Activated T-helper 1 cell treated with anti-CD3 and anti-CD28 coated beads, Interleukin-12 subunit alpha, Interleukin-12 subunit beta, Interleukin-2, Interleukin-4 antibody, amounts not matched to agents 30 ng/mL and 10 ng/mL and 1 ng/mL, durations not matched to agents 14 hours and 24 hours and 36 hours (primary cell): Measurements from ENCODE around the gene CSRNP2. TPM values are rescaled to one million over a fixed set of nuclear protein-coding genes. Genes with fewer than 3 reads are reported as not detected.

Source experiments
- DNase-seq: peaks from one replicate; pipeline ENCODE4 v3.0.0; 2021; ENCODE audit warnings: low spot score
- H3K27ac Mint-ChIP-seq: one replicate; pipeline ENCODE4 v1.8.0; 2021; ENCODE audit warnings: mild to moderate bottlenecking, mixed read lengths
- H3K27me3 Mint-ChIP-seq: one replicate; pipeline ENCODE4 v1.8.0; 2022; ENCODE audit warnings: mild to moderate bottlenecking, moderate library complexity, mixed read lengths; ENCODE audit not compliant: insufficient read depth
- H3K36me3 Mint-ChIP-seq: one replicate; pipeline ENCODE4 v1.8.0; 2021; ENCODE audit warnings: low read depth, mixed read lengths
- H3K4me1 Mint-ChIP-seq: one replicate; pipeline ENCODE4 v1.8.0; 2021; ENCODE audit warnings: low read depth, mixed read lengths
- H3K4me3 Mint-ChIP-seq: one replicate; pipeline ENCODE4 v1.8.0; 2021; ENCODE audit warnings: mild to moderate bottlenecking, moderate library complexity, mixed read lengths
- H3K9me3 Mint-ChIP-seq: one replicate; pipeline ENCODE4 v1.8.0; 2021; ENCODE audit warnings: mixed read lengths
- intact Hi-C: fragments of 100-400 bp; cut with micrococcal nuclease; formaldehyde crosslinking; loops from one replicate; pipeline ENCODE4 v1.15.1; 2024
- total RNA-seq: library from RNA; stranded (reverse); gene quantifications from 2 replicates; pipeline ENCODE4 v1.2.3, GENCODE V29; 2022

CSRNP2 gene
- 28.6 and 35.2 TPM in 2 replicates for total RNA-seq

GRCh38 chr12:51083126-51083833 is at the start of gene CSRNP2:
Gene CSRNP2 (minus strand): TSS chr12:51083596. CDS start chr12:51076561, 7,035 bp downstream.
- Mint-ChIP-seq H3K9me3 (no peaks in the 10 kb centered on the region), H3K27me3 (peaks cover 3% of the 10 kb centered on the region), H3K36me3 (peaks cover 15% of the 10 kb centered on the region), H3K4me3 (peak within 1 kb of the TSS; percentile 99), H3K27ac (peak within 1 kb of the TSS; percentile 91), H3K4me1 (peaks cover 34% of the 10 kb centered on the region)
- intact Hi-C loops: loop anchor here (1.0 to 2.0 kb wide), 9 partner anchors 35 to 682 kb away; partner anchors contain the start of genes ATF1, DAZAP2, LARP4 and LETMD1
- DNase-seq: peak; percentile 94

- DNase-seq: no peak
- Mint-ChIP-seq H3K27me3 (no peaks in the 10 kb centered on the region), H3K27ac (no peak overlapping the region), H3K9me3 (no peaks in the 10 kb centered on the region), H3K4me3 (no peak overlapping the region), H3K36me3 (peaks cover 3% of the 10 kb centered on the region), H3K4me1 (no peaks in the 10 kb centered on the region)
- intact Hi-C loops: no loop called here
These were observed 49.3 kb upstream of the CSRNP2 start for GRCh38 chr12:51132693-51133092.

- no peak overlapping the region for H3K27ac Mint-ChIP-seq
- no peaks in the 10 kb centered on the region for H3K9me3 Mint-ChIP-seq
- no peaks in the 10 kb centered on the region for H3K27me3 Mint-ChIP-seq
- intact Hi-C loops: no loop called here
- H3K4me3 Mint-ChIP-seq: no peak overlapping the region
- H3K36me3 Mint-ChIP-seq: peaks cover 3% of the 10 kb centered on the region
- no peaks in the 10 kb centered on the region for H3K4me1 Mint-ChIP-seq
- DNase-seq: no peak
These were observed 48.5 kb upstream of the CSRNP2 start for GRCh38 chr12:51131745-51132521.

GRCh38 chr12:51128919-51129318 is 45.5 kb upstream of the CSRNP2 start:
- no peak overlapping the region for H3K27ac Mint-ChIP-seq
- no peak overlapping the region for H3K4me3 Mint-ChIP-seq
- no peak for DNase-seq
- peaks cover 12% of the 10 kb centered on the region for H3K36me3 Mint-ChIP-seq
- no peaks in the 10 kb centered on the region for H3K9me3 Mint-ChIP-seq
- intact Hi-C loops: no loop called here
- no peaks in the 10 kb centered on the region for H3K4me1 Mint-ChIP-seq
- H3K27me3 Mint-ChIP-seq: no peaks in the 10 kb centered on the region

- no peak for DNase-seq
- Mint-ChIP-seq H3K9me3 (no peaks in the 10 kb centered on the region), H3K36me3 (peaks cover 14% of the 10 kb centered on the region), H3K4me1 (no peaks in the 10 kb centered on the region), H3K27me3 (no peaks in the 10 kb centered on the region), H3K4me3 (no peak overlapping the region), H3K27ac (no peak overlapping the region)
- intact Hi-C loops: no loop called here
These were observed 43.8 kb upstream of the CSRNP2 start for GRCh38 chr12:51127050-51127729.

- Mint-ChIP-seq H3K27me3 (no peaks in the 10 kb centered on the region), H3K4me3 (no peak overlapping the region), H3K9me3 (no peaks in the 10 kb centered on the region), H3K4me1 (no peaks in the 10 kb centered on the region), H3K27ac (no peak overlapping the region), H3K36me3 (peaks cover 14% of the 10 kb centered on the region)
- intact Hi-C loops: no loop called here
- DNase-seq: no peak
These were observed 42.9 kb upstream of the CSRNP2 start for GRCh38 chr12:51126297-51126696.

GRCh38 chr12:51124504-51124903 is 41.1 kb upstream of the CSRNP2 start:
- intact Hi-C loops: no loop called here
- Mint-ChIP-seq H3K4me3 (no peak overlapping the region), H3K4me1 (no peaks in the 10 kb centered on the region), H3K9me3 (no peaks in the 10 kb centered on the region), H3K27ac (no peak overlapping the region), H3K27me3 (no peaks in the 10 kb centered on the region), H3K36me3 (peaks cover 14% of the 10 kb centered on the region)
- no peak for DNase-seq

- H3K27ac Mint-ChIP-seq: no peak overlapping the region
- no peak for DNase-seq
- H3K27me3 Mint-ChIP-seq: no peaks in the 10 kb centered on the region
- H3K36me3 Mint-ChIP-seq: peaks cover 14% of the 10 kb centered on the region
- H3K4me3 Mint-ChIP-seq: no peak overlapping the region
- peaks cover 6% of the 10 kb centered on the region for H3K4me1 Mint-ChIP-seq
- no peaks in the 10 kb centered on the region for H3K9me3 Mint-ChIP-seq
- intact Hi-C loops: no loop called here
These were observed 39.4 kb upstream of the CSRNP2 start for GRCh38 chr12:51122844-51123243.

- no peak for DNase-seq
- Mint-ChIP-seq H3K4me3 (no peak overlapping the region), H3K9me3 (no peaks in the 10 kb centered on the region), H3K27ac (no peak overlapping the region), H3K4me1 (peaks cover 6% of the 10 kb centered on the region), H3K36me3 (peaks cover 24% of the 10 kb centered on the region), H3K27me3 (no peaks in the 10 kb centered on the region)
- intact Hi-C loops: no loop called here
These were observed 35.3 kb upstream of the CSRNP2 start for GRCh38 chr12:51118706-51119105.

GRCh38 chr12:51115533-51115932 is 32.1 kb upstream of the CSRNP2 start:
- DNase-seq: no peak
- intact Hi-C loops: no loop called here
- no peak overlapping the region for H3K27ac Mint-ChIP-seq
- H3K4me1 Mint-ChIP-seq: peaks cover 6% of the 10 kb centered on the region
- peaks cover 34% of the 10 kb centered on the region for H3K36me3 Mint-ChIP-seq
- no peaks in the 10 kb centered on the region for H3K27me3 Mint-ChIP-seq
- no peaks in the 10 kb centered on the region for H3K9me3 Mint-ChIP-seq
- H3K4me3 Mint-ChIP-seq: no peak overlapping the region

- DNase-seq: no peak
- Mint-ChIP-seq H3K27me3 (no peaks in the 10 kb centered on the region), H3K4me1 (peaks cover 4% of the 10 kb centered on the region), H3K36me3 (peaks cover 39% of the 10 kb centered on the region), H3K9me3 (no peaks in the 10 kb centered on the region), H3K4me3 (no peak overlapping the region), H3K27ac (no peak overlapping the region)
- intact Hi-C loops: no loop called here
These were observed 24.7 kb upstream of the CSRNP2 start for GRCh38 chr12:51108136-51108535.

- Mint-ChIP-seq H3K27ac (no peak overlapping the region), H3K4me1 (peaks cover 4% of the 10 kb centered on the region), H3K27me3 (no peaks in the 10 kb centered on the region), H3K36me3 (peaks cover 39% of the 10 kb centered on the region), H3K9me3 (no peaks in the 10 kb centered on the region), H3K4me3 (no peak overlapping the region)
- intact Hi-C loops: no loop called here
- DNase-seq: no peak
These were observed 20.6 kb upstream of the CSRNP2 start for GRCh38 chr12:51103977-51104376.

GRCh38 chr12:51098611-51099010 is 15.2 kb upstream of the CSRNP2 start:
- Mint-ChIP-seq H3K27ac (no peak overlapping the region), H3K27me3 (no peaks in the 10 kb centered on the region), H3K4me3 (no peak overlapping the region), H3K9me3 (no peaks in the 10 kb centered on the region), H3K36me3 (peaks cover 42% of the 10 kb centered on the region), H3K4me1 (no peaks in the 10 kb centered on the region)
- no peak for DNase-seq
- intact Hi-C loops: no loop called here
